ENCODE measurements around the gene POLN. TPM values are rescaled to one million over a fixed set of nuclear protein-coding genes. Genes with fewer than 3 reads are reported as not detected.
A peak's percentile ranks its signal among the peaks of the same experiment; 100 is the strongest.

The POLN gene
- total RNA-seq, 1 donor: 2.9 TPM

DNA sequence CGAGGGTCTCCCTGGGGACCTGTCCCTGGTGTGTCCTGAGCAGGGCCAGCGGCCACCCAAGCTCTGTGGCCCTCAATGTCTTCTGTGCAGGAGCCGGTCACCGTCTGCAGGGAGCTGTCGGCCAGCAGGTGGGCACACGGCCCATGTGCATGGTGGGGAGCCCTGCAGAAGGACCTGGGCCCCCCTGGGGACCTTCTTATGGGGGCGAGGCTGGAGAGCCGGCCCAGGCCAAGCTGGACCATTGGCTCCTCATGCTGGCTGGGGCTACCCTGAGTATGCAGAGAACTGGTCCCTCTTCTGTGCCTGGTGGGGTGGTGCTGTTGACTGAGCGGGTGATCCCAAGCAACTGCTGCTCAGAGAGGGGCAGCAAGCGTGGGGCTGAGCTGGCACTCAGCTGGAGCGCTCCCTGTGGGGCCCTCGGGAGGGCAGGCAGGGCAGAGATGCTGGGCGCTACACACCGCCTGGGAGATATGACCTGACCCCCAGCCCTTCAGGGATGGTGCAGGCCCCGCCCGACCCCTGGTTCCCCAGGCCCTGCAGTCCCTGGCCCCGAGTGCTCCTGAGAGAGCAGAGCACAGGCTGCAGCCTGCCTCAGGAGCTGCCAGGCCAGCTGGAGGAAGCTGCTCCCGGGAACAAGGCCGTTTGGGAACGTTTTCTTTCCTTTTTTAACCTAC lies 168.0 kb downstream of the POLN start:
- Histone ChIP-seq H2AFZ (ENCODE audit: low read length) (no peak overlapping the region), H3K4me1 (ENCODE audit: insufficient read depth, low read length) (no peaks in the 10 kb centered on the region), H3K27me3 (ENCODE audit: insufficient read depth, low read length) (no peaks in the 10 kb centered on the region), H3K36me3 (ENCODE audit: insufficient read depth, low read length) (no peaks in the 10 kb centered on the region), H4K20me1 (ENCODE audit: insufficient read depth, low read length) (no peaks in the 10 kb centered on the region), H3K27ac (ENCODE audit: low read depth, low read length) (no peak overlapping the region), H3K4me3 (ENCODE audit: insufficient read depth, low read length) (no peak overlapping the region), H3K79me2 (ENCODE audit: insufficient read depth, low read length) (no peaks in the 10 kb centered on the region), H3K9me3 (ENCODE audit: low read depth, low read length) (no peaks in the 10 kb centered on the region), H3K4me2 (ENCODE audit: insufficient read depth, low read length) (no peak overlapping the region)
- TF ChIP-seq, protein P1, sequence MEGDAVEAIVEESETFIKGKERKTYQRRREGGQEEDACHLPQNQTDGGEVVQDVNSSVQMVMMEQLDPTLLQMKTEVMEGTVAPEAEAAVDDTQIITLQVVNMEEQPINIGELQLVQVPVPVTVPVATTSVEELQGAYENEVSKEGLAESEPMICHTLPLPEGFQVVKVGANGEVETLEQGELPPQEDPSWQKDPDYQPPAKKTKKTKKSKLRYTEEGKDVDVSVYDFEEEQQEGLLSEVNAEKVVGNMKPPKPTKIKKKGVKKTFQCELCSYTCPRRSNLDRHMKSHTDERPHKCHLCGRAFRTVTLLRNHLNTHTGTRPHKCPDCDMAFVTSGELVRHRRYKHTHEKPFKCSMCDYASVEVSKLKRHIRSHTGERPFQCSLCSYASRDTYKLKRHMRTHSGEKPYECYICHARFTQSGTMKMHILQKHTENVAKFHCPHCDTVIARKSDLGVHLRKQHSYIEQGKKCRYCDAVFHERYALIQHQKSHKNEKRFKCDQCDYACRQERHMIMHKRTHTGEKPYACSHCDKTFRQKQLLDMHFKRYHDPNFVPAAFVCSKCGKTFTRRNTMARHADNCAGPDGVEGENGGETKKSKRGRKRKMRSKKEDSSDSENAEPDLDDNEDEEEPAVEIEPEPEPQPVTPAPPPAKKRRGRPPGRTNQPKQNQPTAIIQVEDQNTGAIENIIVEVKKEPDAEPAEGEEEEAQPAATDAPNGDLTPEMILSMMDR (IDR thresholded peaks at IDR 0.05; ENCODE audit: extremely low read depth, low read depth, low read length): no peak
- peak; percentile 71 for DNase-seq (ENCODE audit: insufficient read length, low spot score, missing footprints)

DNA sequence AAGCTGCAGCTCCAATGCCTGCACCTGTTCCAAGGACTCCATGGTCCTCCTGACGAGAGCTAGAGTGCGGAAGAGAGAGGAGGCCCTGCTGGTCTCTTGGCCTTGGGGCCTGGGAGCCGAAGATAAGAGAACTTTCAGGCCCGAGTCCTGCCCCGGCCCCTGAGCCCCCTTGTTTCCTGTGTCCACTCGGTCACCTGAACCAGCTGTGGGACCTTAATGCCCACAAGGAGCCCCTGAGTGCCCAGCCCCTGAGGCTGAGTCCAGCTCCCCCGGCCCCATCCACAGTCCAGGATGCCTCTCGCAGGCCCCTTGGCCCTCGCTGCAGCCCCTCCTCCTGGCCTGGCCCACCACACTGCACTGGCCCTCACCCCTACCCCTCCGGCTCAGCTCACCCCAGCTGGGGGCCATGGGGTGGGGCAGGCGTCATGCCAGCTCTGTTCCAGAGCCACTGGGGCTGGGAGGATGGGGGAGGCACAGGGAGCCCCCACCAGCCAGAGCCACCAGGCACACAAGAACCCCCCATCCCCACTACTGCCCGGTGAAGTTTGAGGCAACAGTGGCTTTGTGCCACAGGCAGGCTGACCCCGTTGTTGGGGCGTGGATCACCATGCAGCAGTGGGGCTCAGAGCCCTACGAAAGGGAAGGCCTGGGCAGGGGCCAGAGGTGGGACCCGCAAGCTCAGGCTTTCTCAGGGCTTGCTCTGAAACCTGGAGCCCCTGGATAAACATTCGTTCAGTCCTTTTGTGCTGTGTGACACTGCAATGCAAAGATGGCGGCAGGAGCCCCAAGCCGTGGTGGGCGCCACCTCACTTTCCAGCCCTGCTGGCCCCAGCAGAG lies 168.7 kb downstream of the POLN start:
- Histone ChIP-seq H3K36me3 (ENCODE audit: insufficient read depth, low read length) (no peaks in the 10 kb centered on the region), H3K4me3 (ENCODE audit: insufficient read depth, low read length) (no peak overlapping the region), H3K79me2 (ENCODE audit: insufficient read depth, low read length) (no peaks in the 10 kb centered on the region), H3K4me1 (ENCODE audit: insufficient read depth, low read length) (no peaks in the 10 kb centered on the region), H3K27me3 (ENCODE audit: insufficient read depth, low read length) (no peaks in the 10 kb centered on the region), H3K9me3 (ENCODE audit: low read depth, low read length) (no peaks in the 10 kb centered on the region), H2AFZ (ENCODE audit: low read length) (no peak overlapping the region), H4K20me1 (ENCODE audit: insufficient read depth, low read length) (no peaks in the 10 kb centered on the region), H3K4me2 (ENCODE audit: insufficient read depth, low read length) (no peak overlapping the region), H3K27ac (ENCODE audit: low read depth, low read length) (no peak overlapping the region)
- DNase-seq (ENCODE audit: insufficient read length, low spot score, missing footprints): peak; percentile 79
- TF ChIP-seq, protein P1 (IDR thresholded peaks at IDR 0.05; ENCODE audit: extremely low read depth, low read depth, low read length): no peak

DNA sequence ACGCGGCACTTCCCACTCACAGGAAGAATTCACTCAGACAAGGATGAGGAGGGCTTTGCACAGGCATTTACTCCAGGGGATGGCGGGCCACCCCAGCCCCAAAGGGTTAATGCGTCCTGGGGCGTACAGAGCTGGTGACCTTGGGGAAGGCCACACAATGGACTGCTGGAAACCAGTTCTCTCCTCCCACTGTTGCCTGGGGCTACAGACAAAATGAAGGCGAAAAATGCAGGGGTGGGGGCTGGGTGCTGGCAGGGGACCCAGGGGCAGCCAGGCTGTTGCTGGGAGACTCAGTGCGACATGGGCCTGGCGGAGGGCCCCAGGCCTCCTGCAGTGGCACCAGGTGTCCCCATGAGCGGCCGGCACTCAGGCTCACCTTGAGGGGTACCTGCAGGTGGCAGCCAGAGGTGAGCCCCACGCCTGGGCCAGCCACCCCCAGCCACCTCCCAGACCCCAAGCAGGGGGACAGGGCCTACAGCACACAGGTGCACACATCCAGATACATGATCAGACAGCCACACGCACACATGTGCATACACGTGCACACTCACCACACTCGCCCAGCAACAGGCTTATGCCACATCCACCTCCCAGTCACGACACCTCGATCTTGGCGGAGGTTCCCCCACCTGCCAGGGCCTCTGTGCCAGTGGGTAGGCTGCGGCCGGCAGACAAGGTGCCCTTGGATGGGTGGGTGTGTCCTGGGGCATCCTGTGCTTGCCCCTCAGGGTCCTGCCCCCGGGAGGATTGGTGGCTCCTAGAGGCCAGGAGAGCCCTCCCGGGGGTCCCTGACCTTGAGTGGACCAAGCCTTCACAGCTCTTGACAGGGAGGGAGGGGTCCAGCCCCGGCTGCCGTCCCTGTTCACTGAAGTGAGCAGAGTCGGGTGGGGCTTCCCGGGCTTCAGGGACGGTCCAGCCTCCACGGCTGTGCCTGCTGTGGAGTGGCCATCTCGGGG lies 169.7 kb downstream of the POLN start:
- no peak overlapping the region for H3K27ac ChIP-seq (ENCODE audit: low read depth, low read length)
- H3K79me2 ChIP-seq (ENCODE audit: insufficient read depth, low read length): no peaks in the 10 kb centered on the region
- no peak overlapping the region for H3K4me3 ChIP-seq (ENCODE audit: insufficient read depth, low read length)
- H3K4me1 ChIP-seq (ENCODE audit: insufficient read depth, low read length): no peaks in the 10 kb centered on the region
- no peak overlapping the region for H3K4me2 ChIP-seq (ENCODE audit: insufficient read depth, low read length)
- H3K9me3 ChIP-seq (ENCODE audit: low read depth, low read length): no peaks in the 10 kb centered on the region
- H3K27me3 ChIP-seq (ENCODE audit: insufficient read depth, low read length): no peaks in the 10 kb centered on the region
- TF ChIP-seq, protein P1 (IDR thresholded peaks at IDR 0.05; ENCODE audit: extremely low read depth, low read depth, low read length): no peak
- H2AFZ ChIP-seq (ENCODE audit: low read length): no peak overlapping the region
- no peaks in the 10 kb centered on the region for H4K20me1 ChIP-seq (ENCODE audit: insufficient read depth, low read length)
- H3K36me3 ChIP-seq (ENCODE audit: insufficient read depth, low read length): no peaks in the 10 kb centered on the region
- DNase-seq (ENCODE audit: insufficient read length, low spot score, missing footprints): peak; percentile 81
